DOHH2 (cell line): ENCODE data around the gene OR5B3.
"Not testable (repeated sequence)": the region's sequence is repeated elsewhere in the genome, so short reads cannot be mapped to it uniquely, and the experiment has no call there.

Source experiments
- H3F3A ChIP-seq: fragments of 200-600 bp; sonication (generic), shearing (Covaris generic); 2 replicates; pipeline ENCODE4 v1.6.0; 2016; ENCODE audit warnings: antibody characterized with exemption, mild to moderate bottlenecking; ENCODE audit not compliant: control insufficient read depth, insufficient read depth
- H3K27ac ChIP-seq: fragments of 200-600 bp; sonication (generic); 2 replicates; pipeline ENCODE4 v1.5.1; 2014; ENCODE audit warnings: low read depth, mild to moderate bottlenecking, low read length, moderate library complexity
- H3K27me3 ChIP-seq: fragments of 200-600 bp; sonication (generic); 2 replicates; pipeline ENCODE4 v1.6.1; 2014; ENCODE audit warnings: mild to moderate bottlenecking, low read length, mixed read lengths; ENCODE audit not compliant: control insufficient read depth
- H3K36me3 ChIP-seq: fragments of 200-600 bp; sonication (generic); 2 replicates; pipeline ENCODE4 v1.6.1; 2014; ENCODE audit warnings: mild to moderate bottlenecking, low read length, moderate library complexity, mixed read lengths; ENCODE audit not compliant: control insufficient read depth
- H3K4me1 ChIP-seq: fragments of 200-600 bp; sonication (generic); 2 replicates; pipeline ENCODE4 v1.6.1; 2014; ENCODE audit warnings: mild to moderate bottlenecking, low read length, mixed read lengths; ENCODE audit not compliant: control insufficient read depth
- H3K4me2 ChIP-seq: fragments of 200-600 bp; sonication (generic); 2 replicates; pipeline ENCODE4 v1.6.0; 2014; ENCODE audit warnings: mild to moderate bottlenecking, low read length, moderate library complexity
- H3K4me3 ChIP-seq: fragments of 200-600 bp; sonication (generic); 2 replicates; pipeline ENCODE4 v1.5.1; 2014; ENCODE audit warnings: mild to moderate bottlenecking, low read length, mixed read lengths
- H3K79me2 ChIP-seq: fragments of 200-600 bp; sonication (generic); 2 replicates; pipeline ENCODE4 v1.6.1; 2014; ENCODE audit warnings: mild to moderate bottlenecking, low read length, mixed read lengths; ENCODE audit not compliant: control insufficient read depth
- H3K9me2 ChIP-seq: fragments of 200-600 bp; sonication (generic); replicated peaks from 2 replicates; pipeline ENCODE4 v1.6.1; 2014; ENCODE audit warnings: mild to moderate bottlenecking, low read length, mixed read lengths; ENCODE audit not compliant: control insufficient read depth
- H3K9me3 ChIP-seq: fragments of 200-600 bp; sonication (generic); 2 replicates; pipeline ENCODE4 v1.6.1; 2014; ENCODE audit warnings: antibody characterized with exemption, low read length, mixed read lengths; ENCODE audit not compliant: control insufficient read depth, insufficient read depth
- H4K20me1 ChIP-seq: fragments of 200-600 bp; sonication (generic); 2 replicates; pipeline ENCODE4 v1.6.0; 2014; ENCODE audit warnings: low read depth, mild to moderate bottlenecking, antibody characterized with exemption, low read length, moderate library complexity; ENCODE audit not compliant: control insufficient read depth, insufficient read depth
- EZH2phosphoT487 ChIP-seq: fragments of 200-600 bp; sonication (generic); IDR thresholded peaks from 2 replicates; pipeline ENCODE4 v1.6.1; 2017; ENCODE audit warnings: borderline replicate concordance, mild to moderate bottlenecking, antibody characterized with exemption, low read length, moderate library complexity, mixed read lengths
- TF ChIP-seq, protein P1 (sequence below): fragments of 200-600 bp; sonication (generic); IDR thresholded peaks from one replicate; pipeline ENCODE4 v1.5.1; 2014; ENCODE audit warnings: antibody characterized with exemption, mild to moderate bottlenecking, low read depth, low read length; ENCODE audit not compliant: poor library complexity, severe bottlenecking

The OR5B3 gene

DNA sequence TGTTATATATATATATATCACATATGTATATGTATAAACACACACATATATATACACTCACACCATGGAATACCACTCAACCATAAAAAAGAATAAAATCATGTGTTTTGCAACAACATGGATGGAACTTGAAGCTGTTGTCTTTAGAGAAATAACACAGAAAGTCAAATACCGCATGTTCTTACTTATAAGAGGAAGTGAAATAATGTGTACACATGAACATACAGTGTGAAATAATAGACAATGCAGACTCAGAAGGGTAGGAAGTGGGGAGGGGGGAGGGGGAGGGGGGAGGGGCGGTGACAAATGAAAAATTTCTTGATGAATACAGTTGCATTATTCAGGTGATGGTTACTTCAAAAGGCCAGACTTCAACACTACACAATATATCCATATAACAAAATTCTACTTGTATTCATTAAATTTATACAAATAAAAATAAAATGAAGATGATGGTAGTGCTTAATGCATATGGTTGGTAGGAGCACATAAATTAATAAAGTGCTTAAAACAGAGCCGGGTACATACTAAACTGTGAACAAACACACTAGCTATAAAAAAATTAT lies 27.0 kb upstream of the OR5B3 start:
- no peak overlapping the region for H3K27ac ChIP-seq
- no peaks in the 10 kb centered on the region for H3F3A ChIP-seq
- H3K9me2 ChIP-seq: no peaks in the 10 kb centered on the region
- no peak overlapping the region for H3K4me2 ChIP-seq
- H3K79me2 ChIP-seq: no peaks in the 10 kb centered on the region
- no peak overlapping the region for H3K4me3 ChIP-seq
- TF ChIP-seq, protein P1, sequence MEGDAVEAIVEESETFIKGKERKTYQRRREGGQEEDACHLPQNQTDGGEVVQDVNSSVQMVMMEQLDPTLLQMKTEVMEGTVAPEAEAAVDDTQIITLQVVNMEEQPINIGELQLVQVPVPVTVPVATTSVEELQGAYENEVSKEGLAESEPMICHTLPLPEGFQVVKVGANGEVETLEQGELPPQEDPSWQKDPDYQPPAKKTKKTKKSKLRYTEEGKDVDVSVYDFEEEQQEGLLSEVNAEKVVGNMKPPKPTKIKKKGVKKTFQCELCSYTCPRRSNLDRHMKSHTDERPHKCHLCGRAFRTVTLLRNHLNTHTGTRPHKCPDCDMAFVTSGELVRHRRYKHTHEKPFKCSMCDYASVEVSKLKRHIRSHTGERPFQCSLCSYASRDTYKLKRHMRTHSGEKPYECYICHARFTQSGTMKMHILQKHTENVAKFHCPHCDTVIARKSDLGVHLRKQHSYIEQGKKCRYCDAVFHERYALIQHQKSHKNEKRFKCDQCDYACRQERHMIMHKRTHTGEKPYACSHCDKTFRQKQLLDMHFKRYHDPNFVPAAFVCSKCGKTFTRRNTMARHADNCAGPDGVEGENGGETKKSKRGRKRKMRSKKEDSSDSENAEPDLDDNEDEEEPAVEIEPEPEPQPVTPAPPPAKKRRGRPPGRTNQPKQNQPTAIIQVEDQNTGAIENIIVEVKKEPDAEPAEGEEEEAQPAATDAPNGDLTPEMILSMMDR: no peak
- no peak for TF ChIP-seq EZH2phosphoT487
- no peaks in the 10 kb centered on the region for H4K20me1 ChIP-seq
- H3K4me1 ChIP-seq: no peaks in the 10 kb centered on the region; the same call in 1 of the 2 replicates
- H3K9me3 ChIP-seq: no peaks in the 10 kb centered on the region
- H3K27me3 ChIP-seq: no peaks in the 10 kb centered on the region
- no peaks in the 10 kb centered on the region for H3K36me3 ChIP-seq

GRCh38 chr11:58429273-58429672 lies 22.6 kb upstream of the OR5B3 start:
- H3K9me3 ChIP-seq: no peaks in the 10 kb centered on the region; the same call in 1 of the 2 replicates
- H3K27ac ChIP-seq: no peak overlapping the region
- H3K79me2 ChIP-seq: no peaks in the 10 kb centered on the region
- H3K27me3 ChIP-seq: no peaks in the 10 kb centered on the region
- H3K9me2 ChIP-seq: no peaks in the 10 kb centered on the region
- H3F3A ChIP-seq: no peaks in the 10 kb centered on the region
- H3K36me3 ChIP-seq: no peaks in the 10 kb centered on the region
- H3K4me1 ChIP-seq: no peaks in the 10 kb centered on the region; the same call in 1 of the 2 replicates
- no peak overlapping the region for H3K4me3 ChIP-seq
- H3K4me2 ChIP-seq: no peak overlapping the region
- no peaks in the 10 kb centered on the region for H4K20me1 ChIP-seq
- TF ChIP-seq, protein P1: no peak
- no peak for TF ChIP-seq EZH2phosphoT487

DNA sequence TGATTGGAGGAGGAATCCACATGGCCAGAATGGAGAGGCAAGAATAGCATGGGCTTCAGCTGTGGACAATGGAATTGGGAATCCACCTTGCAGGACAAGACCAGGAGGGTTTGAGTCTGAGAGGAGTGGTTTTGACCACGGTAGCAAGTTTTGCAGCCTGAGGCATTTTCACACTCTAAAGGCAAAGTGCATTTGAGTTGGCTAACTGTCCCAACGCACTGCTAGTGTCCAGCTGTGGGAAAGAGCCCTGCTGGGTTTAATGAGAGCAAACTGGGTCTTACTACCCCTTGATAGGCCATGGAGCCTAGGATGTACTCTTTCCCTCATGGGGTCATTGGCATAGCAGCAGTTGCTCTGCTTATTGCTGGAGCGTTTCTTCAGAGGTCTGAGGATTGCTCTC lies 21.3 kb upstream of the OR5B3 start, which contains the start of gene OR5B2:
TSS of gene OR5B2 (minus strand) at position 101 of the 400 bp plus-strand sequence. CDS start 4,860 bp downstream, outside the sequence.
- H3K27me3 ChIP-seq: no peaks in the 10 kb centered on the region
- no peaks in the 10 kb centered on the region for H3K4me1 ChIP-seq
- no peak within 1 kb of the TSS for H3K4me2 ChIP-seq
- H3K36me3 ChIP-seq: no peaks in the 10 kb centered on the region
- H3F3A ChIP-seq: no peaks in the 10 kb centered on the region
- H3K4me3 ChIP-seq: no peak within 1 kb of the TSS
- H3K79me2 ChIP-seq: no peaks in the 10 kb centered on the region
- H4K20me1 ChIP-seq: no peaks in the 10 kb centered on the region
- H3K9me3 ChIP-seq: no peaks in the 10 kb centered on the region; the same call in 1 of the 2 replicates
- TF ChIP-seq, protein P1: no peak
- no peak for TF ChIP-seq EZH2phosphoT487
- H3K9me2 ChIP-seq: no peaks in the 10 kb centered on the region
- H3K27ac ChIP-seq: no peak within 1 kb of the TSS

DNA sequence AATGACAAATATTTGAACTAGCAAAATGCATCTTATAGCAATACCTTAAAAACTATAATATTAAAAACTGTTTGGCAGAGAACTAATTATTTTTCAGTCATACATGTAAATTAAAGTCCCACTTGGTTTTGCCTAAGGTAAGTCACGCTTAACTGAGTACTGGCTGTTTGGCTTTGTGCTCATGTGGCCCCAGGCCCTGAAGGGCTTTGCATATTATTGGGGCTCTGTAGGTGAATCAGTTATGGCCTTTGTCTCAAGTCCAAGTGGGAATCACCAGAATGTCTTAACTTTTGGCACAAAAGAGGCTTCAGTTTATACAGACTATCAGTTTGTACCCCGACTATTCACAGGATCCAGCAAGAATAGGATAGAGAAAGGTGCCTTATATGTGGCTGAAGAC lies 7.1 kb downstream of the OR5B3 start:
- H3K36me3 ChIP-seq, H3K4me2 ChIP-seq, H3K9me3 ChIP-seq, H3K27me3 ChIP-seq, H3K4me1 ChIP-seq, H3K9me2 ChIP-seq, H4K20me1 ChIP-seq, H3K27ac ChIP-seq, H3K79me2 ChIP-seq, H3K4me3 ChIP-seq, H3F3A ChIP-seq: not testable (repeated sequence)
